ENCODE results near the gene CACHD1. TPM values are rescaled to one million over a fixed set of nuclear protein-coding genes. Genes with fewer than 3 reads are reported as not detected.

CACHD1 gene
- total and polyA plus RNA-seq, 2 of the 8 experiments (the other 6 are each of a cell fraction or from before 2014, with no cell fraction given) = 22.2 to 42.5 TPM

GRCh38 chr1:64497088-64497883 is 27.4 kb downstream of the CACHD1 start (continued):
- 0 out of 2 replicates have a peak, but pooled peaks have one; percentile 42 for TF ChIP-seq SP1 (IDR thresholded peaks at IDR 0.05; ENCODE audit: low read depth, low read length)
- no peak for TF ChIP-seq CBX5 (IDR thresholded peaks at IDR 0.05; ENCODE audit: low read depth, low read length)
- no peak for TF ChIP-seq TAF1 (IDR thresholded peaks at IDR 0.05; ENCODE audit: low read depth, low read length)
- no peak; the same call in 1 of the 2 replicates for TF ChIP-seq ATF2 (IDR thresholded peaks at IDR 0.05; ENCODE audit: low read length)
- no peak for TF ChIP-seq EGR1 (IDR thresholded peaks at IDR 0.05; ENCODE audit: borderline replicate concordance, low read depth, low read length)
- no peak for TF ChIP-seq CHD1 (IDR thresholded peaks at IDR 0.05; ENCODE audit: low read depth, low read length)
- no peak for TF ChIP-seq SAP30 (IDR thresholded peaks at IDR 0.05; ENCODE audit: insufficient read depth, insufficient replicate concordance, low read length)
- TF ChIP-seq NANOG (IDR thresholded peaks at IDR 0.05; ENCODE audit: insufficient read depth, low read depth, low read length, poor library complexity, severe bottlenecking) = peak; percentile 74
- TF ChIP-seq TCF12 (IDR thresholded peaks at IDR 0.05; ENCODE audit: low read depth, low read length) = 0 out of 2 replicates have a peak, but pooled peaks have one; percentile 36
- TF ChIP-seq RAD21 (IDR thresholded peaks at IDR 0.05 in 1 of 2, conservative IDR thresholded peaks at IDR 0.05 in 1 of 2; ENCODE audit: low read depth in 2 of 2, low read length in 2 of 2) = no peak
- TF ChIP-seq TAF7 (optimal IDR thresholded peaks at IDR 0.05; ENCODE audit: borderline replicate concordance, low read depth, low read length) = no peak
- no peak for TF ChIP-seq ATF3 (IDR thresholded peaks at IDR 0.05; ENCODE audit: insufficient read depth, low read depth, low read length)
- TF ChIP-seq YY1 (IDR thresholded peaks at IDR 0.05; ENCODE audit: low read depth, low read length) = 0 out of 2 replicates have a peak, but pooled peaks have one; percentile 6
- TF ChIP-seq HDAC2 (IDR thresholded peaks at IDR 0.05; ENCODE audit: borderline replicate concordance in 1 of 2, low read depth in 2 of 2, low read length in 2 of 2) = 0 out of 4 replicates have a peak, but pooled peaks of 1 of the 2 experiments have one; percentile 35
- no peak for TF ChIP-seq RFX5 (IDR thresholded peaks at IDR 0.05; ENCODE audit: borderline replicate concordance, low read depth, low read length)
- TF ChIP-seq E2F6 (IDR thresholded peaks at IDR 0.05) = no peak

All from H1 (cell line).